ENCODE results near the gene MORF4L1.
"Not testable (repeated sequence)": the region's sequence is repeated elsewhere in the genome, so short reads cannot be mapped to it uniquely, and the experiment has no call there.

MORF4L1 gene

GRCh38 chr15:78872155-78872971 is at the start of gene MORF4L1:
TSS of gene MORF4L1 (plus strand) at chr15:78872890. CDS start at chr15:78873018, 128 bp downstream.
- DNase-seq = peak; percentile 99

- no peak for DNase-seq
These were observed 43.8 kb upstream of the MORF4L1 start for GRCh38 chr15:78828920-78829319.

- no peak for DNase-seq
These were observed 42.0 kb upstream of the MORF4L1 start for GRCh38 chr15:78830514-78831228.

- no peak for DNase-seq
These were observed 41.2 kb upstream of the MORF4L1 start for GRCh38 chr15:78831229-78832207.

GRCh38 chr15:78836333-78836732 is 36.4 kb upstream of the MORF4L1 start:
- no peak for DNase-seq

GRCh38 chr15:78837131-78837530 is 35.6 kb upstream of the MORF4L1 start:
- DNase-seq = no peak

- no peak for DNase-seq
These were observed 35.1 kb upstream of the MORF4L1 start for GRCh38 chr15:78837543-78837942.

- DNase-seq = no peak
These were observed 34.2 kb upstream of the MORF4L1 start for GRCh38 chr15:78838489-78838888.

- DNase-seq = not testable (repeated sequence)
These were observed 33.5 kb upstream of the MORF4L1 start for GRCh38 chr15:78839151-78839550.

- no peak for DNase-seq
These were observed 31.9 kb upstream of the MORF4L1 start for GRCh38 chr15:78840661-78841375.

GRCh38 chr15:78841376-78841706 is 31.3 kb upstream of the MORF4L1 start:
- DNase-seq = no peak

- DNase-seq = no peak
These were observed 30.8 kb upstream of the MORF4L1 start for GRCh38 chr15:78841891-78842290.

- DNase-seq = no peak
These were observed 30.2 kb upstream of the MORF4L1 start for GRCh38 chr15:78842519-78842918.

GRCh38 chr15:78846906-78847305 is 25.8 kb upstream of the MORF4L1 start:
- not testable (repeated sequence) for DNase-seq

GRCh38 chr15:78847387-78847906 is 25.2 kb upstream of the MORF4L1 start:
- not testable (repeated sequence) for DNase-seq

- no peak for DNase-seq
These were observed 22.3 kb upstream of the MORF4L1 start for GRCh38 chr15:78850352-78850751.

GRCh38 chr15:78850941-78851755 is 21.5 kb upstream of the MORF4L1 start:
- no peak for DNase-seq

GRCh38 chr15:78853500-78853899 is 19.2 kb upstream of the MORF4L1 start:
- no peak for DNase-seq

- no peak for DNase-seq
These were observed 17.8 kb upstream of the MORF4L1 start for GRCh38 chr15:78854833-78855372.

GRCh38 chr15:78855746-78856145 is 16.9 kb upstream of the MORF4L1 start:
- no peak for DNase-seq

All from activated effector memory CD4-positive, alpha-beta T cell treated with anti-CD3 and anti-CD28 coated beads, Interleukin-2, amount 50 U/mL, for 16 hours (primary cell).